Heart left ventricle (tissue), 16 donors: ENCODE results near the gene ESRRA. TPM values are rescaled to one million over a fixed set of nuclear protein-coding genes. Genes with fewer than 3 reads are reported as not detected.

Experiments used
- ATAC-seq, 4 donors: fragments of 200-7000 bp; cut with Tn5 transposase; one replicate each; pipeline ENCODE4 v1.9.1; 2020 to 2022; ENCODE audit warnings: moderate library complexity in 4 of 4, mild to moderate bottlenecking in 3 of 4, moderate number of reproducible peaks in 1 of 4
- DNase-seq, 5 donors: peaks; one replicate each; pipeline ENCODE4 v3.0.0-alpha.2; 2020
- H3K27ac ChIP-seq, 12 donors: fragments of 200-600 bp; sonication (generic) in 4 of 12; one replicate each; pipeline versions ENCODE4 v1.5.0 to v1.8.0; 2016 to 2022; ENCODE audit warnings: mild to moderate bottlenecking in 2 of 12
- H3K27me3 ChIP-seq, 9 donors: fragments of 200-600 bp; sonication (generic) in 2 of 9; one replicate each; pipeline versions ENCODE4 v1.5.1 to v1.8.0; 2016 to 2022; ENCODE audit warnings: mild to moderate bottlenecking in 3 of 9
- H3K36me3 ChIP-seq, 9 donors: fragments of 200-600 bp; sonication (generic) in 2 of 9; one replicate each; pipeline versions ENCODE4 v1.5.0 to v1.8.0; 2018 to 2022; ENCODE audit warnings: mild to moderate bottlenecking in 2 of 9
- H3K4me1 ChIP-seq, 12 donors: fragments of 200-600 bp; sonication (generic) in 4 of 12; one replicate each; pipeline versions ENCODE4 v1.5.0 to v1.8.0; 2016 to 2022; ENCODE audit warnings: mild to moderate bottlenecking in 3 of 12
- H3K4me3 ChIP-seq, 12 donors: fragments of 200-600 bp; sonication (generic) in 4 of 12; one replicate each; pipeline versions ENCODE4 v1.5.0 to v1.8.0; 2017 to 2022; ENCODE audit warnings: mild to moderate bottlenecking in 9 of 12, moderate library complexity in 4 of 12
- H3K9me3 ChIP-seq, 12 donors: fragments of 200-600 bp; sonication (generic) in 4 of 12; one replicate each; pipeline versions ENCODE4 v1.5.0 to v1.8.0; 2016 to 2022; ENCODE audit warnings: mild to moderate bottlenecking in 1 of 12
- POLR2A ChIP-seq, 2 donors: fragments of 450-650 bp; IDR thresholded peaks; one replicate each; pipeline ENCODE4 v1.6.1; 2017; ENCODE audit warnings: antibody characterized with exemption in 2 of 2, mild to moderate bottlenecking in 2 of 2, moderate library complexity in 2 of 2
- WGBS, 4 donors: extraction: QIAGEN DNeasy Blood & Tissue Kit in 2 of 4; methylation state at CpG; one replicate each; pipeline versions ENCODE4 v1.1.5 to v1.1.7; 2013 to 2018; 5-methylcytosine and 5-hydroxymethylcytosine counted together
- intact Hi-C, 10 donors: fragments of 100-400 bp; cut with DNase I; formaldehyde crosslinking; loops; one replicate each; pipeline versions ENCODE4 v1.11.1 to v1.14.2; 2022
- polyA plus RNA-seq, 2 donors: library from polyadenylated mRNA; stranded (reverse); fragments of 200-250 nt; gene quantifications; one replicate each; pipeline ENCODE4 v1.2.3, GENCODE V29; 2013
- total RNA-seq, 9 donors: library from RNA; depleted of rRNA in 2 of 9; stranded (reverse); fragments of >200 nt in 2 of 9; fragmentation: NEBNext Ultra II Directional in 3 of 9; extraction: Animal tissue kit (Norgen Biotek cat#: 25700) in 3 of 9; gene quantifications; one replicate each; pipeline versions ENCODE4 v1.1.0 to v1.2.4, GENCODE V29; 2016 to 2023
- TF ChIP-seq, protein P1 (sequence below), 12 donors: fragments of 200-600 bp; sonication (generic) in 4 of 12; IDR thresholded peaks; one replicate each; pipeline versions ENCODE4 v1.5.0 to v1.8.0; 2018 to 2022; ENCODE audit warnings: antibody characterized with exemption in 12 of 12, mild to moderate bottlenecking in 5 of 12
- donor health status: ischemic (EF 13 %, LVEDD 7.1; RV severe dilation, severe dysfunction).
- donor health status: healthy with polysubstance abuse.
- donor health status: DM: no; HTN: yes; CAD: no.
- donor health status: DM: no; HTN: no; CAD: no.
- donor health status: ischemic (EF 25% LVEDD 6.9; RV normal size, moderate dysfunction).
- donor health status: ischemic (EF 25% LVEDD 5.7; RV mildly dilated, moderate dysfunction).
- donor health status: healthy.
- donor health status: DM: yes; HTN: yes; CAD: no.
- donor health status: ischemic (EF 35%, LVEDD 5.7; RV mildly dilated, moderate dysfunction).
- donor health status: nonischemic (EF 11% LVEDD 7.7; RV severe dilation, severe dysfunction).
- donor health status: DM: yes; HTN: yes; CAD: no.
- donor health status: PGD.
- donor health status: ischemic (EF 29% LVEDD 5.4; RV normal size, mild dysfunction).
- donor health status: nonischemic (EF 23%, LVEDD 6.1; RV moderate dilation, normal function).

The ESRRA gene
- total and polyA plus RNA-seq, 11 donors = 94.0 to 291 (median 186) TPM

DNA sequence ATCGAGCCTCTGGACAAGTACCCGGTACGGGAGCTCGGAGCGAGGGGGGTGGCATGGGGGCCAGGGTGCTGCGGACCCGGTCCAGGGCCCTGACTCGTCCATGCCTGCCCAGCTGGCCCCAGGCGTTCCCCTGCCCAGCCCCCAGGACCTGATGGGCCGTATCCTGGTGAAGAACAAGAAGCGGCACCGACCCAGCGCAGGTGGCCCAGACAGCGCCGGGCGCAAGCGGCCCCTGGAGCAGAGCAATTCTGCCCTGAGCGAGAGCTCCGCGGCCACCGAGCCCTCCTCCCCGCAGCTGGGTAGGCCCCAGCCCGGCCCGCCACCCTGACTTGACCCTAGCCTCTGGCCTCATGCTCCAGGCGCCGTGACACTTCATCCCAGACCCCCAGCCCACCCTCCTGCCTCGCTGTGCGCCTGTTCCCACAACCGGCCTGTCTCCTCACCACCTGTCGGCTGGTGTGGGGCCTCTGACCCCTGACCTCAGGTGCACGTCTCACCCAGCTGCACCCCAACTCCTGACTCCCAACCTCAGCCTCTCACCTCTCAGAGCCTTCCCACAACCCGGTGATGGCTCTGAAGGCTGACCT lies 46.3 kb upstream of the ESRRA start:
- H3K27me3 ChIP-seq = no peaks in the 10 kb centered on the region
- H3K9me3 ChIP-seq = no peaks in the 10 kb centered on the region
- TF ChIP-seq, protein P1, sequence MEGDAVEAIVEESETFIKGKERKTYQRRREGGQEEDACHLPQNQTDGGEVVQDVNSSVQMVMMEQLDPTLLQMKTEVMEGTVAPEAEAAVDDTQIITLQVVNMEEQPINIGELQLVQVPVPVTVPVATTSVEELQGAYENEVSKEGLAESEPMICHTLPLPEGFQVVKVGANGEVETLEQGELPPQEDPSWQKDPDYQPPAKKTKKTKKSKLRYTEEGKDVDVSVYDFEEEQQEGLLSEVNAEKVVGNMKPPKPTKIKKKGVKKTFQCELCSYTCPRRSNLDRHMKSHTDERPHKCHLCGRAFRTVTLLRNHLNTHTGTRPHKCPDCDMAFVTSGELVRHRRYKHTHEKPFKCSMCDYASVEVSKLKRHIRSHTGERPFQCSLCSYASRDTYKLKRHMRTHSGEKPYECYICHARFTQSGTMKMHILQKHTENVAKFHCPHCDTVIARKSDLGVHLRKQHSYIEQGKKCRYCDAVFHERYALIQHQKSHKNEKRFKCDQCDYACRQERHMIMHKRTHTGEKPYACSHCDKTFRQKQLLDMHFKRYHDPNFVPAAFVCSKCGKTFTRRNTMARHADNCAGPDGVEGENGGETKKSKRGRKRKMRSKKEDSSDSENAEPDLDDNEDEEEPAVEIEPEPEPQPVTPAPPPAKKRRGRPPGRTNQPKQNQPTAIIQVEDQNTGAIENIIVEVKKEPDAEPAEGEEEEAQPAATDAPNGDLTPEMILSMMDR (IDR thresholded peaks at IDR 0.05) = no peak
- no peak for TF ChIP-seq POLR2A (IDR thresholded peaks at IDR 0.05)
- H3K36me3 ChIP-seq = peaks cover 0 to 98% (median 81%) of the 10 kb centered on the region in 9 donors
- no peak overlapping the region for H3K27ac ChIP-seq
- WGBS, 4 donors = 92 to 96% (median 94%) methylated on average over 16 to 32 of the region's 32 CpGs
- DNase-seq = no peak
- intact Hi-C loops = loop anchor here in 2 of 10 donors (5.0 to 10.0 kb wide), 2 partner anchors 38 to 46 kb away; partner anchors contain the start of genes CATSPERZ (in 1 of the 2) and ESRRA (in 1 of the 2)
- H3K4me3 ChIP-seq = no peak overlapping the region
- no peak for ATAC-seq
- H3K4me1 ChIP-seq = peaks cover 0 to 4% (median 0%) of the 10 kb centered on the region in 12 donors

DNA sequence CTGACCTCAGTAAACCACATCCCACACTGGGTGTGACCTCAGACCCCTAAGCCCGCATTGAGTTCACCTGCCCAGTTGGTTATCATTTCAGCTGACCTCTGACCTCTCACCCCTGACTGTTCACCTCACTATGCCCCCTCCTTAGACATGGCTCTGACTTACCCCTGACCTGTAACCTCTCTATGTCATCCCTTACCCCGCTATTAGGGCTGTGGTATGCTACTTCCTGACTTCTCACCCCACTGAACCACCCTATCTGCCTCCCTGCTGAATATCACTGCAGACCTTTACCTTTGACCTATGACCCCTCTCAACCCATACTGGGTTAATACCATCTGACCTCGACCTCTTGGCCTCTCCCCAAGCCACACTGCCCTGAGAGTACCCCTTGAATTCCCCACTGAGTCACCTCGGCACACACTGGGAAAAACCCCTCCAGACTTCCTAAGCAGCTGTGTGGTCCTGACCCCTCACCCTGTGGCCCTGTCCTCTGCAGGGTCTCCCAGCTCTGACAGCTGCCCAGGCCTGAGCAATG lies 45.7 kb upstream of the ESRRA start:
- DNase-seq = no peak
- Histone ChIP-seq H3K4me3 (no peak overlapping the region), H3K9me3 (no peaks in the 10 kb centered on the region), H3K27me3 (no peaks in the 10 kb centered on the region), H3K27ac (no peak overlapping the region), H3K36me3 (peaks cover 0 to 100% (median 84%) of the 10 kb centered on the region in 9 donors), H3K4me1 (no peaks in the 10 kb centered on the region)
- intact Hi-C loops = loop anchor here in 2 of 10 donors (5.0 to 10.0 kb wide), 2 partner anchors 38 to 45 kb away; partner anchors contain the start of genes CATSPERZ (in 1 of the 2) and ESRRA (in 1 of the 2)
- ATAC-seq = no peak
- TF ChIP-seq, protein P1 (IDR thresholded peaks at IDR 0.05) = no peak
- TF ChIP-seq POLR2A (IDR thresholded peaks at IDR 0.05) = no peak
- 89 to 95% (median 90%) methylated on average over 4 of the region's 4 CpGs for WGBS, 4 donors

DNA sequence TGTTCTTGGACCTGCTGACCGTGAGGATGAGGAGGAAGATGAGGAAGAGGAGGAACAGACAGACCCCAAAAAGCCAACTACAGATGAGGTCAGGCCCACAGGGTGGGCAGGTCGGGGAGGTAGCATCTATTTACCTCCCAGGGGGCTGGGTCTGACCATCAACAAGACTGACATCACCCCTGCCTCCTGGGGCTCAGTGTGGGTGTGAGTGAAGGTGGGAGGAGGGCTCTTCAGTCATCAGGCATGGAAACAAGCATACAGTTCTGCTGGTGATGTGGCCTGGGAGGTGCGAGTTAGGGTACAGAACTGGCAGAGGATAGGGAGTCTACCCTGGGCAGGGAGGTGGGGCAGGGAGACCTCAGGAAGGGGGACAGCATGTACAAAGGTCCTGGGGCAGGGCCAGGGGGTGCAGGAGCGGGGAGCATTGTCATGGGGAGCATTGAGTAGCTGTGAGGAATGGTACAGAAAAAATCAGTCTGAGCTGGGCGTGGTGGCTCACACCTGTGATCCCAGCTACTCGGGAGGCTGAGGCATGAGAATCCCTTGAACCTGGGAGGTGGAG lies 45.1 kb upstream of the ESRRA start:
- TF ChIP-seq POLR2A (IDR thresholded peaks at IDR 0.05) = no peak
- TF ChIP-seq, protein P1 (IDR thresholded peaks at IDR 0.05) = no peak
- Histone ChIP-seq H3K4me1 (no peaks in the 10 kb centered on the region), H3K36me3 (peaks cover 0 to 99% (median 82%) of the 10 kb centered on the region in 9 donors), H3K27me3 (no peaks in the 10 kb centered on the region), H3K4me3 (no peak overlapping the region), H3K27ac (no peak overlapping the region), H3K9me3 (no peaks in the 10 kb centered on the region)
- 93 to 98% (median 95%) methylated on average over 6 of the region's 6 CpGs for WGBS, 4 donors
- DNase-seq = peak in 1 of 5 donors; percentile 47
- ATAC-seq = no peak
- intact Hi-C loops = no loop called here

DNA sequence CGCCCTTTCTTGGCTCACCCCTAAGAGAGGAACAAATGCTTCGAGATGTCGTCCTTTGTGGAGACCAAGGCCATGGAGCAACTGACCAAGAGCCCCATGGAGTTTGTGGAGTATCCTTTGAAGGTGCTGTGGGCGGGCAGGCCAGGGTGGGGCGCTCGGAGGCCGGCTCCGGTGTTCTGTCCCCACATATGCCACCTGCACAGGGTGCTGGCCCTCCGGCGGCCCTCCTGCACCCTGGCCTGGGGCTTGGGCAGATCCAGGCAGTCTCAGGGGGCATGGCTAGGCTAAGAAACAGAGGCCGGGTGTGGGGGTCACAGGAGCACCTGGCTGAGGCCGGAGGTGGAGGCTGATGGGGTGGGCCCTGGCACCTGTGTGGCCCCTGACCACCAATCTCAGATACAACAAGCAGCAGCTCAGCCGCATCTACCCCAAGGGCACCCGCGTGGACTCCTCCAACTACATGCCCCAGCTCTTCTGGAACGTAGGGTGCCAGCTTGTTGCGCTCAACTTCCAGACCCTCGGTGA lies 43.7 kb upstream of the ESRRA start:
- peaks cover 0 to 99% (median 82%) of the 10 kb centered on the region in 9 donors for H3K36me3 ChIP-seq

More for the DNA sequence above, 43.7 kb upstream of the ESRRA start:
- Histone ChIP-seq H3K9me3 (no peaks in the 10 kb centered on the region), H3K4me3 (no peak overlapping the region), H3K27me3 (no peaks in the 10 kb centered on the region), H3K4me1 (peaks cover 0 to under 1% (median 0%) of the 10 kb centered on the region in 12 donors), H3K27ac (no peak overlapping the region)
- peak in 1 of 5 donors; percentile 31 for DNase-seq
- 87 to 92% (median 91%) methylated on average over 12 to 18 of the region's 18 CpGs for WGBS, 4 donors
- TF ChIP-seq POLR2A (IDR thresholded peaks at IDR 0.05) = no peak
- TF ChIP-seq, protein P1 (IDR thresholded peaks at IDR 0.05) = no peak
- intact Hi-C loops = no loop called here
- no peak for ATAC-seq
